Subcutaneous abdominal adipose tissue (tissue), 5 donors: ENCODE data around the gene S100A1.

Source experiments
- H3K27ac ChIP-seq: one replicate; pipeline ENCODE4 v1.7.0; 2013; ENCODE audit warnings: low read depth, mild to moderate bottlenecking, inconsistent platforms, low read length, moderate library complexity
- H3K27me3 ChIP-seq, 5 donors: one replicate each; pipeline ENCODE4 v1.7.0; 2013; ENCODE audit warnings: low read length in 5 of 5, inconsistent platforms in 1 of 5; ENCODE audit not compliant: control insufficient read depth in 5 of 5, insufficient read depth in 4 of 5
- H3K36me3 ChIP-seq, 5 donors: one replicate each; pipeline ENCODE4 v1.7.0; 2013; ENCODE audit warnings: low read length in 5 of 5; ENCODE audit not compliant: control insufficient read depth in 5 of 5, insufficient read depth in 5 of 5
- H3K4me1 ChIP-seq, 5 donors: one replicate each; pipeline ENCODE4 v1.7.0; 2013; ENCODE audit warnings: low read length in 5 of 5, mild to moderate bottlenecking in 3 of 5, moderate library complexity in 1 of 5; ENCODE audit not compliant: control insufficient read depth in 5 of 5, insufficient read depth in 5 of 5
- H3K4me3 ChIP-seq, 5 donors: one replicate each; pipeline ENCODE4 v1.7.0; 2013; ENCODE audit warnings: low read length in 5 of 5, low read depth in 1 of 5
- H3K9ac ChIP-seq, 5 donors: one replicate each; pipeline ENCODE4 v1.7.0; 2013; ENCODE audit warnings: low read length in 5 of 5, mild to moderate bottlenecking in 4 of 5, moderate library complexity in 3 of 5
- H3K9me3 ChIP-seq, 5 donors: one replicate each; pipeline ENCODE4 v1.7.0; 2013; ENCODE audit warnings: low read length in 5 of 5; ENCODE audit not compliant: control insufficient read depth in 5 of 5
- donor health status: healthy.
- donor health status: healthy.
- donor health status: healthy.
- donor health status: healthy.
- donor health status: healthy.

The S100A1 gene

DNA sequence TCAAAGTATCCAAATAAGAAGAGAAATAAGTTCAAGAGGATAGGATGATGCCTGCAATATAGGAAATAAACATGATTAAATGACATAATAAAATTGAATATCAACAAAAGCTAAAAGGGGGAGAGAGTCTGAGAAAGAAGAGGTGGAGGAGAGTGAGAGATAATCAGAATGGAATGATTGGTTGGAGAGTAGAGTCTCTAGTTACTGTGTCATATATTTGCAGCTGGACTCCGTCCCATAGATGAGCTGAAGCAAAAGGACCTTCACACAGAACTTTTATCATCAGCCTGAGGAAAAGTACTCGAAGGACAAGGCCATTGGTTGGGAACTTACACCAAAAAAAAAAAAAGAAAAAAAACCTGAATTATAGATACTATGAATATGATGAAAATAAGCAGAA is 39.8 kb upstream of the S100A1 start:
- Histone ChIP-seq H3K9ac (no peak overlapping the region), H3K9me3 (no peaks in the 10 kb centered on the region), H3K4me3 (no peak overlapping the region), H3K27me3 (no peaks in the 10 kb centered on the region), H3K4me1 (peaks cover 0 to 7% (median 2%) of the 10 kb centered on the region in 5 donors), H3K36me3 (no peaks in the 10 kb centered on the region), H3K27ac (no peak overlapping the region)

DNA sequence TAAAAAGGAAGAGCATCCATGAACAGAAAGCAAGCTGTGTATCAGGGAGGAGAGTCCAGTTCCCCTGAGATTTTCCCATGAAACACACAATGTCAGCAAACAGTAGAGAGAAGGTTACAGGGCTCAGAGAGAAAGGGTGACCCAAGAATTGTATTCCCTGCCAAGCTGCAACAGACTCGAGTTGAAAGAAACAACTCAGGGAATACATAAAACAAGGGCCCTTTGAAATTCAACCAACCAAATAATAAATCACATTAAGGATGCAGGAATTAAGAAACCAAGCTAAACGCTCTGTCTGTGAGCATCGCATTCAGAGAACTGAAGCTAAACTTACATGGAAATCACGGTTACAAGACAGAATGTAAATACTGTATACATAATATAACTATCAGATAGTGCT is 35.5 kb upstream of the S100A1 start:
- no peaks in the 10 kb centered on the region for H3K36me3 ChIP-seq
- peaks cover 0 to 7% (median 0%) of the 10 kb centered on the region in 5 donors for H3K4me1 ChIP-seq
- no peak overlapping the region for H3K4me3 ChIP-seq
- peak overlapping the region in 1 of 5 donors; percentile 25 for H3K9ac ChIP-seq
- no peaks in the 10 kb centered on the region for H3K27me3 ChIP-seq
- no peak overlapping the region for H3K27ac ChIP-seq
- no peaks in the 10 kb centered on the region for H3K9me3 ChIP-seq

DNA sequence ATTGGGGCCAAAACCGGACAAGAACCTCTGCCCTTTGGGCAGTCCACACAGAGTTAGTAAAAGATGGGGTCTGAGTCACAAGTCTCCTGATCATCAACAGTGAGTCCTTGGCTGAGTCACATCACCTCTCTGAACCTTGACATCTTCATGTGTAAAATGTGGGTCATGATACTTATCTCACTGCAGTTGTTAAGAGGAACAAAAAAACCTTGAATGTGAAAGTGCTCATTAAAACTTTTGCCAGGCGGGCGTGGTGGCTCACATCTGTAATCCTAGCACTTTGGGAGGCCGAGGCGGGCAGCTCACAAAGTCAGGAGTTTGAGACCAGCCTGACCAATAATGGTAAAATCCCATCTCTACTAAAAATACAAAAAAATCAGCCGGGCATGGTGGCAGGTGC is 31.0 kb upstream of the S100A1 start:
- Histone ChIP-seq H3K27ac (no peak overlapping the region), H3K9ac (no peak overlapping the region), H3K9me3 (no peaks in the 10 kb centered on the region), H3K27me3 (no peaks in the 10 kb centered on the region), H3K4me3 (no peak overlapping the region), H3K4me1 (peaks cover 4 to 29% (median 19%) of the 10 kb centered on the region in 5 donors), H3K36me3 (no peaks in the 10 kb centered on the region)

DNA sequence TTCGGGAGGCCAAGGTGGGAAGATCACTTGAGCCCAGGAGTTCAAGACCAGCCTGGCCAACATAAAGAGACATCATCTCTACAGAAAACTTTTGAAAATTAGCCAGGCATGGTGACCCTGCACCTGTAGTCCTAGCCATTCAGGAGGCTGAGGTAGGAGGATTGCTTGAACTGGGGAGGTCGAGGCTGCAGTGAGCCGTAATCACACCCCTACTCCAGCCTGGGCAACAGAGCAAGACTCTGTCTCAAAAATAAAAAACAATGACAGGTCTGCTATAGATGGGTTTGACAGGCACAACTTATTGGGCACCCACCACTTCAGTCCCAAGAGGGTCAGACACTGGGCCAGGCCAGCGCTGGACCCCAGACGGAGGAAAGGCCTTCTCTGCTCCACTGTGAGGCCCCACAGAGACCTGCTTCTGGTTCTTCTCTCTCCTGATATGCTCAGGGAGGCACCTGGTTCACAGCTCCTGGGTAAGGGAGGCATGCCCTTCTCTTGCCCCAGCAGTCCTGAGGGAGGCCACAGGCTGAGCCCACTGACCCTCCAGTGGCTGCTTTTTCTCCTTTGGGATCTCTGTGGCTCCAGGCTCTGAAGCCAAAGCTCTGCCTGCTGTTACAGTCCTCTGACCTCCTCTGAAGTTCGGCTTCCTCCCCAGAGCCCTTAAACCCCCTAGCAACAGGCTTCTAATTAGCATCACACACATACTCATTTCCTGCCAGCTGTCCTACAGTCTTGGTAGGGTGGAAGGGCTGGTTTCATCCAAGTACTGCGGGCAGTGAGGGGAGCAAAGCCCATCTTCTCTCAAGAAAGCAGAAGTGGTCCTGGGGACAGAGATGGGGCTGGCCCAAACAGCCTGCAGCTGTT is 29.7 kb upstream of the S100A1 start:
- Histone ChIP-seq H3K9me3 (no peaks in the 10 kb centered on the region), H3K4me3 (no peak overlapping the region), H3K27ac (peak overlapping the region; percentile 54), H3K36me3 (no peaks in the 10 kb centered on the region), H3K9ac (peak overlapping the region in 2 of 5 donors; percentile 35 to 61), H3K27me3 (no peaks in the 10 kb centered on the region), H3K4me1 (peaks cover 4 to 22% (median 16%) of the 10 kb centered on the region in 5 donors)

DNA sequence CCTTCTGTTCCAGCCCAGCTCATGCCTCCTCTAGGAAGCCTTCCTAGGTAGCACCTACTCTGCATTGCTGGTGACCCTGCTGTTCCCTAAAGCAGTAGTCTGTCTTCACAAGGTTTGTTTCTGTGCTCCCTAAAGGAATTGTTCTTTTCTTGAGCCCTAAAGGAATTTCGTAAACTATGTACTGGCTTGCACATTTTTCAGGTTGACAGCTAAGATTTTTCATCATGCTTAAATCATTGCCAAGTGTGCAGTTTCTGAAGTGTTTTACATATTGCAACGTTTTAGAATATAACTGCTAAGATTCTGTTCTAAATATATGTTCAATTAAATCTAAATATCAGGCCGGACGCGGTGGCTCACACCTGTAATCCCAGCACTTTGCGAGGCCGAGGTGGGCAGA is 28.4 kb upstream of the S100A1 start:
- no peaks in the 10 kb centered on the region for H3K27me3 ChIP-seq
- H3K9me3 ChIP-seq: no peaks in the 10 kb centered on the region
- H3K27ac ChIP-seq: no peak overlapping the region
- H3K4me3 ChIP-seq: peak overlapping the region in 1 of 5 donors; percentile 11
- no peak overlapping the region for H3K9ac ChIP-seq
- H3K36me3 ChIP-seq: no peaks in the 10 kb centered on the region
- H3K4me1 ChIP-seq: peaks cover 4 to 22% (median 16%) of the 10 kb centered on the region in 5 donors

DNA sequence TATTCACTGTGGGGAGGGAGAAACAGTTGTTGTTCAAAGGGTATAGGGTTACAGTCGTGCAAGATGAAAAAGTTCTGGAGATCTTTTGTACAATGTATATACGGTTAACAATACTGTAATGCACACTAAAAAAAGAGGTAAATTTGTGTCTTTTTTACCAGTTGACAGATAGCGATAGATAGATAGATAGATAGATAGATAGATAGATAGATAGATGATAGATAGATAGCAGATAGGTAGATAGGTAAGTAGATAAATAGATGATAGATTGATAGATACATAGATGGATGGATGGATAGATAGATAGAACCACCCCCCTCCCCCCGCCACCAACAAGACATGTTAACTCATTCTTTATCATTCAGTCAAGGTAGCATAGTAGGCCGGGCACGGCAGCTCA is 25.5 kb upstream of the S100A1 start:
- no peaks in the 10 kb centered on the region for H3K9me3 ChIP-seq
- H3K4me3 ChIP-seq: no peak overlapping the region
- no peak overlapping the region for H3K27ac ChIP-seq
- H3K4me1 ChIP-seq: peaks cover 4 to 28% (median 24%) of the 10 kb centered on the region in 5 donors
- no peak overlapping the region for H3K9ac ChIP-seq
- H3K27me3 ChIP-seq: no peaks in the 10 kb centered on the region
- peaks cover 0 to 21% (median 15%) of the 10 kb centered on the region in 5 donors for H3K36me3 ChIP-seq

DNA sequence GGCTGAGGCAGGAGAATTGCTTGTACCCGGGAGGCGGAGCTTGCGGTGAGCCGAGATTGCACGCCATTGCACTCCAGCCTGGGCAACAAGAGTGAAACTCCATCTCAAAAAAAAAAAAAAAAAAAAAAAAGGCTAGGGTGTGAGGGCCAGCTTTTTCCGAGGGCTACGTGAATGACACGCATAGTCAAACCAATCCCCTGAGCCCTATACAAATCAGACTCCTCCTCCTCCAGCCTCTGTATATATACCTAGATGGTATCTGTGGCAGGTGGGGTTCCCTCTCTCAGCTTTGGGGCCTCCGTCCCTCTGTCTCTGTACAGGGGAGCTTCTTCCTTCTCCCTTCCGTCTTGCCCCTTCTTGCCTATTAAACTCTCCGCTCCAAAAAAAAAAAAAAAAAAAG is 22.0 kb upstream of the S100A1 start:
- Histone ChIP-seq H3K27ac (peak overlapping the region; percentile 97), H3K4me3 (no peak overlapping the region), H3K9ac (no peak overlapping the region), H3K4me1 (peaks cover 10 to 40% (median 37%) of the 10 kb centered on the region in 5 donors), H3K27me3 (no peaks in the 10 kb centered on the region), H3K9me3 (no peaks in the 10 kb centered on the region), H3K36me3 (peaks cover 0 to 23% (median 15%) of the 10 kb centered on the region in 5 donors)

DNA sequence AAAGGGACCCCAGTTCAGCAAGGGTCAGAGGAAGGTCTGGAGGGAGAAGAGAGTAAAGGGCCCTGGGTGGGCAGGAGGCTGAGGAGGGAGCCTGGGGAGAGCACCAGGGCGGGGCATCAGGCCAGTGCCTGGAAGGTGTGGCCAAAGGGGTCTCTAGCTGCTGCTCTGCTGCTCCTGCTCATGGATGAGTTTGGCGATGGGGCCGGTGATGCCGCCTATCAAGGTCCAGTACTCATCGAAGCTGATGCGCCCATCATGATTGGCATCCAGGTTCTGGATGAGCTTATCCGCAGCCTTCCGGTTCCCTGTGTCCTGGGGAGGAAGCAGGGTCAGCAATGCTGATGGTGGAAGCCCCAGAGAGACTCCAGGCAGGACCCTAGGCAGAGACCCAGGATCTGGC is 20.9 kb upstream of the S100A1 start:
- Histone ChIP-seq H3K4me1 (peaks cover 10 to 52% (median 47%) of the 10 kb centered on the region in 5 donors), H3K4me3 (peak overlapping the region in 4 of 5 donors; percentile 67 to 77 (median 72)), H3K9ac (peak overlapping the region in 3 of 5 donors; percentile 2 to 91 (median 24)), H3K9me3 (no peaks in the 10 kb centered on the region), H3K27me3 (no peaks in the 10 kb centered on the region), H3K36me3 (peaks cover 0 to 23% (median 15%) of the 10 kb centered on the region in 5 donors), H3K27ac (peak overlapping the region; percentile 97)

DNA sequence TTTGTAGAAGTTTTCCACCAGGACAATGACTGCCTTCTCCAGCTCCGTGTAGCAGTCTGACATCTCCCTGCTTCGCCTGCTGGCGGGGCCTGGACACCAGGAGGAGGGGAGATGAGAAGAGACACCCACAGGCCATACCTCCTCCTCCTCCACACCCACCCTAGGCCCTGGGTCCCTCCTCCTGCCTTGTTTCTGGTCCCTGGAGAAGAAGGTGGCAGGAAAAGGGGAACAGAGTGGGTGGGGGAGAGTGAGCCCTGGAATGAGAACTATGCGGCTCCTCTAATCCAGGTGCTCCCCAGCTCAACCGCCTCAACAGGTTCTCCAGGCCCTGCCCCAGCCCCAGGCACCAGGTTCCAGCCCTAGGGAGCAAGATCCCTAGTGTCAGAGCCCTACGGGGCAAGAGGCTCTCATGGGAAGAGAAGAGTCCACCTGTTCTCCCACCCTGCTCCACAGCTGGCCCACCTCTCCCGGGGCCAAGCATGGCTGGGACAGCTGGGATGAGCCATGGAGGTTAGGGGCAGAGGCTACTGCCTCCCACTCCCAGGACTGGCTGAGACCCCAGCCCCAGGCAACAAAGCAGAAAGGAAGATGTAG is 20.0 kb upstream of the S100A1 start:
- Histone ChIP-seq H3K4me3 (peak overlapping the region; percentile 25 to 77 (median 70)), H3K27me3 (no peaks in the 10 kb centered on the region), H3K27ac (peak overlapping the region; percentile 97), H3K9ac (peak overlapping the region; percentile 11 to 92 (median 82)), H3K9me3 (no peaks in the 10 kb centered on the region), H3K4me1 (peaks cover 10 to 56% (median 47%) of the 10 kb centered on the region in 5 donors), H3K36me3 (peaks cover 0 to 23% (median 15%) of the 10 kb centered on the region in 5 donors)
